Aorta (tissue), 5 donors: ENCODE data around the gene MLLT10. TPM values are rescaled to one million over a fixed set of nuclear protein-coding genes. Genes with fewer than 3 reads are reported as not detected.
A peak's percentile ranks its signal among the peaks of the same experiment; 100 is the strongest.

Experiments
- ATAC-seq: fragments of 200-7000 bp; cut with Tn5 transposase; one replicate; pipeline ENCODE4 v1.9.1; 2022; ENCODE audit warnings: moderate library complexity; ENCODE audit not compliant: low FRiP score
- DNase-seq, 2 donors: peaks; one replicate each; pipeline ENCODE4 v3.0.0-alpha.2; 2020
- H3K27ac ChIP-seq, 2 donors: one replicate each; pipeline ENCODE4 v1.5.1; 2013; ENCODE audit warnings: low read length in 2 of 2, mild to moderate bottlenecking in 2 of 2, moderate library complexity in 2 of 2, control low read depth in 1 of 2, inconsistent platforms in 1 of 2, low read depth in 1 of 2
- H3K27me3 ChIP-seq, 2 donors: one replicate each; pipeline ENCODE4 v1.6.1; 2013; ENCODE audit warnings: control low read depth in 1 of 2, low read length in 1 of 2, mild to moderate bottlenecking in 1 of 2, moderate library complexity in 1 of 2; ENCODE audit not compliant: insufficient read depth in 2 of 2, control insufficient read depth in 1 of 2
- H3K36me3 ChIP-seq, 2 donors: one replicate each; pipeline ENCODE4 v1.6.1; 2013; ENCODE audit warnings: control low read depth in 1 of 2, low read length in 1 of 2, mild to moderate bottlenecking in 1 of 2; ENCODE audit not compliant: insufficient read depth in 2 of 2, control insufficient read depth in 1 of 2
- H3K4me1 ChIP-seq, 2 donors: one replicate each; pipeline ENCODE4 v1.6.1; 2013; ENCODE audit warnings: low read length in 2 of 2, control low read depth in 1 of 2, mild to moderate bottlenecking in 1 of 2, moderate library complexity in 1 of 2; ENCODE audit not compliant: insufficient read depth in 2 of 2, control insufficient read depth in 1 of 2
- H3K4me3 ChIP-seq, 2 donors: one replicate each; pipeline ENCODE4 v1.5.1; 2013; ENCODE audit warnings: low read length in 2 of 2, control low read depth in 1 of 2, mild to moderate bottlenecking in 1 of 2
- H3K9me3 ChIP-seq: one replicate; pipeline ENCODE4 v1.6.1; 2013; ENCODE audit warnings: mild to moderate bottlenecking, low read length; ENCODE audit not compliant: control insufficient read depth
- WGBS, 2 donors: extraction: QIAGEN DNeasy Blood & Tissue Kit; methylation state at CpG; one replicate each; pipeline ENCODE4 v1.1.7; 2013; 5-methylcytosine and 5-hydroxymethylcytosine counted together
- intact Hi-C, 2 donors: fragments of 100-400 bp; cut with DNase I; formaldehyde crosslinking; loops; one replicate each; pipeline versions ENCODE4 v1.14.2 to v1.15.0; 2022
- polyA plus RNA-seq, 2 donors: library from polyadenylated mRNA; stranded (reverse); fragments of 200-250 nt; gene quantifications; one replicate each; pipeline ENCODE4 v1.2.3, GENCODE V29; 2013
- total RNA-seq, 2 donors: library from RNA; stranded (reverse); fragmentation: NEBNext Ultra II Directional; extraction: Animal tissue kit (Norgen Biotek cat#: 25700); gene quantifications; one replicate each; pipeline ENCODE4 v1.2.1, GENCODE V29; 2021
- donor health status: healthy with polysubstance abuse.
- donor health status: Bipolar disorder and iron deficiency.
- donor health status: DM: no; HTN: no; CAD: no.
- donor health status: DM: no; HTN: no; CAD: no.
- donor health status: DM: yes; HTN: yes; CAD: no.

MLLT10 gene
- total and polyA plus RNA-seq, 4 donors = 8.4 to 75.3 (median 26.3) TPM

- DNase-seq = no peak
- WGBS, 2 donors = 1 to 2% methylated on average over 13 of the region's 13 CpGs
- Histone ChIP-seq H3K4me1 (peaks cover 0 to 8% of the 10 kb centered on the region in 2 donors), H3K4me3 (peak overlapping the region; percentile 83), H3K9me3 (no peaks in the 10 kb centered on the region), H3K36me3 (no peaks in the 10 kb centered on the region), H3K27ac (peak overlapping the region; percentile 62 to 90), H3K27me3 (no peaks in the 10 kb centered on the region)
- peak; percentile 26 for ATAC-seq
- intact Hi-C loops = no loop called here
Observed at GRCh38 chr10:21518149-21518640, 15.8 kb upstream of the MLLT10 start.

DNA sequence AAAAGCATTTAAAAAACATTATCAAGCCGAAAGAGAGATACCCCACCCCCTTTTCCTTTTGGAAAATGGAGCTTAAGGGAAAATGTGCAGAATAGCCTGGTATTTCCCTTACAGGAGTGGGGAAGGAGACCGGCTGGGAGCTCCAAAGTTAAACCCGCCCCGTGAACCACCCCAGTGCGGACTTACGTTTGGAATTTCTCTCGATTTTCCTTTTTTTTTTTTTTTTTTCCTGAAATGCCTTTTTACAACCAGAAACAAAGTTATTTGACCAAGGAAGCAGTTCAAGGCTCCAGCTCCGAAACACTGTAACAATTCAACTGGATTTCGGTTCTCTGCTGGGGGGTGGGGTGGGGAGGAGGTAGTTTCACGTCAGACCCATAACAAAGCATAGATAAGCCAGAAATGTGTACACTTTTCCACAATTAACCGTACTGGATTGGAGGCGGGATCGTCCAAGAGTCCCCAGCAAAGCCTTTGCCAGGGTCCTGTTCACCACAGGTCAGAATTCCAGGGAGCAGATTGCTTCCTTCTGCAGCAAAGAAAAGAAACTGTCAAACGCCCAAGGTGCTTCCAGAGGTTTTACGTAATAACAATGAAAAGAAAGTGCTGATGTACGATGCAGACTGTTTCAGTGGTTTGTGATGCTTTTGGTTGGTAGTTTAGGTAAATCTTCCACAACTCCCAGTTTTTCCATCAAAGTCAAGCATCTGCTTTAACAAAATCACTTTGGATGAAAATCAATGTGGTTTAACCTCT lies 15.2 kb upstream of the MLLT10 start:
- no peaks in the 10 kb centered on the region for H3K36me3 ChIP-seq
- WGBS, 2 donors = 0 to 1% methylated on average over 16 of the region's 16 CpGs
- H3K9me3 ChIP-seq = no peaks in the 10 kb centered on the region
- H3K4me3 ChIP-seq = peak overlapping the region; percentile 83
- H3K27me3 ChIP-seq = no peaks in the 10 kb centered on the region
- intact Hi-C loops = no loop called here
- DNase-seq (no peak), ATAC-seq (no peak)
- H3K27ac ChIP-seq = peak overlapping the region; percentile 39 to 61
- H3K4me1 ChIP-seq = peaks cover 0 to 8% of the 10 kb centered on the region in 2 donors

- DNase-seq (no peak), ATAC-seq (no peak)
- intact Hi-C loops = no loop called here
Observed at GRCh38 chr10:21519397-21519933, 14.6 kb upstream of the MLLT10 start.

GRCh38 chr10:21519941-21520436 lies 14.0 kb upstream of the MLLT10 start:
- peak overlapping the region; percentile 83 for H3K4me3 ChIP-seq
- no peak for DNase-seq
- no peaks in the 10 kb centered on the region for H3K27me3 ChIP-seq
- H3K9me3 ChIP-seq = no peaks in the 10 kb centered on the region
- no peak for ATAC-seq
- WGBS, 2 donors = 1 to 2% methylated on average over 12 of the region's 12 CpGs
- H3K4me1 ChIP-seq = peaks cover 0 to 8% of the 10 kb centered on the region in 2 donors
- H3K36me3 ChIP-seq = no peaks in the 10 kb centered on the region
- peak overlapping the region; percentile 65 to 79 for H3K27ac ChIP-seq
- intact Hi-C loops = loop anchor here (10.0 kb wide), 2 partner anchors 805 to 1955 kb away; partner anchors contain the start of gene BMI1 (in 1 of the 2)

More at GRCh38 chr10:21519397-21519933, 14.6 kb upstream of the MLLT10 start:
- no peaks in the 10 kb centered on the region for H3K9me3 ChIP-seq
- 1 to 3% methylated on average over 11 of the region's 11 CpGs for WGBS, 2 donors
- H3K4me3 ChIP-seq = peak overlapping the region; percentile 83
- no peaks in the 10 kb centered on the region for H3K27me3 ChIP-seq
- peaks cover 0 to 8% of the 10 kb centered on the region in 2 donors for H3K4me1 ChIP-seq
- peak overlapping the region; percentile 31 to 79 for H3K27ac ChIP-seq
- H3K36me3 ChIP-seq = no peaks in the 10 kb centered on the region

GRCh38 chr10:21520509-21520908 lies 13.5 kb upstream of the MLLT10 start:
- no peak for ATAC-seq
- intact Hi-C loops = loop anchor here (10.0 kb wide), 2 partner anchors 804 to 1956 kb away; partner anchors contain the start of gene BMI1 (in 1 of the 2)

DNA sequence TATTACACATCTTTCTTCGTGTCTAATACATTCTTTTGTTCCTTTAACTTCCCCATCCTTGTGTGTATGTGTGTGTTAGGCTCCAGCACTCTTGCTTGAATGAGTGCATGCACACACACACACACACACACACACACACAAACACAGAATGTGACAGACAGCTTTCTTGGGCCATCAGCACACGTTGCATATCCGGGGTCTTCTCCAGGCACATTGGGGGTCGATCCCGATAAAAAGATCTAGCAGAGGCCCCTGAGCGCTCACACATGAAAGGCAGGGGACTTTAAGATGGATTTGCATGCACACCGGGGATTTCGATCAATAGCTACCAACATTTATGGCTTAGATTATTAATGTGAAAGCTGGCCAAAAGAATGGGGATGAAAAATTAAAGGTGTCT lies 13.1 kb upstream of the MLLT10 start:
- H3K36me3 ChIP-seq = no peaks in the 10 kb centered on the region
- WGBS, 2 donors = 72 to 79% methylated on average over 8 of the region's 8 CpGs
- no peaks in the 10 kb centered on the region for H3K9me3 ChIP-seq
- H3K4me3 ChIP-seq = no peak overlapping the region
- H3K27ac ChIP-seq = no peak overlapping the region
- no peaks in the 10 kb centered on the region for H3K27me3 ChIP-seq
- H3K4me1 ChIP-seq = peaks cover 0 to 4% of the 10 kb centered on the region in 2 donors
- ATAC-seq (no peak), DNase-seq (no peak)
- intact Hi-C loops = loop anchor here (10.0 kb wide), 2 partner anchors 804 to 1956 kb away; partner anchors contain the start of gene BMI1 (in 1 of the 2)

More at GRCh38 chr10:21520509-21520908, 13.5 kb upstream of the MLLT10 start:
- no peaks in the 10 kb centered on the region for H3K9me3 ChIP-seq
- no peak for DNase-seq
- H3K4me1 ChIP-seq = peaks cover 0 to 8% of the 10 kb centered on the region in 2 donors
- H3K36me3 ChIP-seq = no peaks in the 10 kb centered on the region
- no peak overlapping the region for H3K27ac ChIP-seq
- no peaks in the 10 kb centered on the region for H3K27me3 ChIP-seq
- peak overlapping the region; percentile 83 for H3K4me3 ChIP-seq

DNA sequence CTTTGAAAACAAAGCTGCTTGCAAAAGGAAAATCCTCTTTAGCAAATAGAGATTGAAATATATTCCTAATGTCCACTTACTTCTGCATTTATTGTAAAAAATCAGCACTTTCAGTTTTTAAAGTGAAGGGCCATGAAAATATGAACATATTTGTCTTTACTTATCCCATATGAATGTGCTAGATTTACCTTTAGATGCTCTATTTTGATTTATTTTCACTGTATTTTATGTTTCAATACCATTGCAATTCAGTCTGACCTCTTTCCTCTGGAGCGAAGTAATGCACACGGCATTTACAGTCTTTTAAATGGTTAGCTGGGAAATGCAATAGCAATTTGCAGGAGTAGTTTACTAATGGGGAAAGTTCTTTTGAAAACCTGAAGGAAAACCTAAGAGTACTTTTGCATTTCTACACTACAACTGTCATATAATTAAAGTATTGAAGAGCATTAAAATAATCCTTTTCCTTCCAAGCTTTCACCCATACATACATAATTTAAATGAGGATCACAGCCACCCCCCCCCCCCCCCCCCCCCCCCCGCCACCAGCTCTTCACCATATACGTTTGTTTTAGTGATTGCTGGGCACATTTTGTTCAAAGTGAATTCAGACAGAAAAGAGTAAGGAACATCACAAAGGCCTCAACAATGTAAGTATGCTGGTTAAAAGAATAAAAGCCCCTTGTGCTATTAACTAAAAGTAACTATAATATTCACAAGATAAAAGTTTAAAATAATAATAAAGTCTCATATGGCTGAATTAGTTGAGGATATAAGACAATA lies 12.1 kb upstream of the MLLT10 start:
- no peak for ATAC-seq
- whole genome bisulfite sequencing, 2 donors = 84 to 86% methylated on average over 4 of the region's 4 CpGs
- no peak overlapping the region for H3K4me3 ChIP-seq
- no peak for DNase-seq
- no peak overlapping the region for H3K27ac ChIP-seq
- peaks cover 0 to 4% of the 10 kb centered on the region in 2 donors for H3K4me1 ChIP-seq
- H3K36me3 ChIP-seq = no peaks in the 10 kb centered on the region
- no peaks in the 10 kb centered on the region for H3K27me3 ChIP-seq
- no peaks in the 10 kb centered on the region for H3K9me3 ChIP-seq
- intact Hi-C loops = loop anchor here (10.0 kb wide), 2 partner anchors 803 to 1957 kb away; partner anchors contain the start of gene BMI1 (in 1 of the 2)
